Lung microvascular endothelial cell (primary cell): Measurements from ENCODE around the gene NCS1. TPM values are rescaled to one million over a fixed set of nuclear protein-coding genes. Genes with fewer than 3 reads are reported as not detected.
A peak's percentile ranks its signal among the peaks of the same experiment; 100 is the strongest.

Experiments used
- DNase-seq, 2 donors: peaks; one replicate each; pipeline versions ENCODE4 v3.0.0 to v3.0.0-alpha.2; 2010; ENCODE audit warnings: low read depth in 2 of 2
- total RNA-seq: library from RNA; depleted of rRNA; stranded (reverse); fragments of >200 nt; gene quantifications from 2 replicates; pipeline ENCODE4 v1.2.1, GENCODE V29; 2014

Gene NCS1
- total RNA-seq, 1 donor from 2014 or later: 4.8 TPM

DNA sequence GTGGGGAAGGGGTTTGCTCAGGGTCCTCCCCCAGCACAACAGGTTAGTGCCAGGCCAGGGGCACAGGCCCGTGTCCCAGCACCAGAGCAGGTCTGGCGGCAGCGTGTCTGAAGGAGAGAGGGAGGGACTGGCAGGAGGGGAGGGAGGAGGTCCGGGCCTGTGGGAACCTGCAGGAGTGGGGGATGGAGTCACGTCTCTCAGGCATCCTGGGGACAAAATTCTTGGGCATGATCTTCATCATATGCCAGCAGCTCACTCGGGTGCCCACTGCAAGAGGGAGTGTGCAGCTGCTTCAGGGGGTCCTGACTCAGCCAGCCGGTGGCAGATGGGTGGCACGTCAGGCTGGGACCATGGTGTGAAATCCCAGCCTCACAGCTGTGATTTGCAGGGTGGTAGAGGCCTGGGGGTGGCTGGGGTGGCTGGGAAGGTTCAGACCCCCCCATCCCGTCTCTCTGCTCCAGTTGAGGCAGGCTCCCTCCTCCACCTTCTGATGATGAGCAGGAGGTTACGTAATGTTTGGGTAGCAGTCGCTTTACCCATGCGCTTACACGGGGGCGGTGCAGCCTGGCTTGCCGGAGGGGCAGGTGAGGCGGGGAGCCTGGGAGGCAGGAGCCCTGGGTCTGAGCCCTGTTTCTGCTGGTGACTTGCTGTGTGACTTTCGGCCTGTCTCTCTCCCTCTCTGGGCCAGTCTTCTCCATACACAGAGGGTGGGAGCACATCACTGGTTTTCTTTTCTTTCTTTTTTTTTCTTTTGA lies 40.5 kb downstream of the NCS1 start:
- no peak for DNase-seq

DNA sequence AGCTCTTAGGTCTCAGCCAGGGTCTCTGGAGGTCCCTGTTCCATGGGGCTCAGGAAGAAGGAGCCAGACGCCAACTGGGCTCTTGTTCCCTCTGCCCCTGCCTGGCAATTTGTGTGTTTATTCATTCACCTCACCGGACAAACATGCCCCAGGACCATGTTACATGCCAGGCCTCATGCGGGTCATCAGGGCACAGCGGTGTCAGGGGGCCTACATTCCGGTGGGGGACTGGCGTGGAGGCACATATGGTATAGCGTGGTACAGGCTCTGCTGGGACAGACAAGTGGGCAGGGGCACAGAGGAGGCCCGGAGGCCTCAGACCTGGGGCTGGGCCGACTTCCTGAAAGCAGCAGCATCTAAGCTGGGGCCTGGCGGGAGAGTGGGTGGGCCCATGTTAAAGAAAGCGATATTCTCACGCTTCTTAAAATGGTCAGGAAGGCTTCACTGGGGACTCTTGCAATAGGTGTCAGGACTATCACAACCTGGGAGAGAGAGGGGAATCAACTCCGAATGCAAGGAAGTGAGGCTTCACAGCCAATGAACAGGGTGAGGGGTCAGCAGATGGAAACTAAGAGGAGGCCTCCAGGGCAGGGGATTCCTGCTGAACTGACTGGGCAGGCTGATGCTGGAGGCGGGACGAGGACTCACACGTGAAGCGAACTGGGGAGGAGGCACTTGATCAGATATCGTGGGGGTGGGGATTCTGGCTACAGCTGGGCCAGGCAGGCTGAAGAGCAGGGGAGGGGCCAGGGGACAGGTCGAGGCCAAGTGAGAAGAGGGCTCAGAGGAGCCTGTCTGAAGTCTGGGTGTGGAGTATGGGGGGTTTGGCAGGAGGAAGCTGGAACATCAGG lies 41.9 kb downstream of the NCS1 start:
- no peak for DNase-seq

DNA sequence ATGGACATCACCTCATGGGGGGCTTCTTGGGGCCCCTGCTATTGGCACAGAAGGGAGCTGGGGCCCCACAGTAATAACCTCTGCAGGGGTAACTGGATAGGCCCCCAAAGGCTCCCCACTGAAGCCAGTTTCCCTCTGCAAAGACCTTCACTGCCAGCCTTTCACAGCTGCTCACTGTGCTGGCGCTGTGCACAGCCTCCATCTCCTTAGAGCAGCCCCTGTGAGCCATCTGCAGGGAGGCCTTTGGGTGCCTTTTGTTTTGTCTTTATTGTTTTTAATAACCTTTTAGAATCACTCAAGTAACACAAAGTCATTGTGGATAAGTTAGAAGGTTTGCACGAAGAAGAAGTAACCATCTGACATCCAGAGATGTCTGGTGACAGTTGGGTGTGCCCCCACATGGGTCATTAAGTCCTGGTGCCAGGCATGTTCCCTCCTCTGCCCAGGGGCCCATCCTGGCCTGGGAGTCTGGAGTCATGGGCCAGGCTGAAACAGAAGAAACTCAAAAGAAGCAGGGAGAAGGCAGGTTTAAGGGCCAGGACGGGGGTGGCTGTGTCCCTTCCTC lies 42.7 kb downstream of the NCS1 start:
- DNase-seq: no peak

DNA sequence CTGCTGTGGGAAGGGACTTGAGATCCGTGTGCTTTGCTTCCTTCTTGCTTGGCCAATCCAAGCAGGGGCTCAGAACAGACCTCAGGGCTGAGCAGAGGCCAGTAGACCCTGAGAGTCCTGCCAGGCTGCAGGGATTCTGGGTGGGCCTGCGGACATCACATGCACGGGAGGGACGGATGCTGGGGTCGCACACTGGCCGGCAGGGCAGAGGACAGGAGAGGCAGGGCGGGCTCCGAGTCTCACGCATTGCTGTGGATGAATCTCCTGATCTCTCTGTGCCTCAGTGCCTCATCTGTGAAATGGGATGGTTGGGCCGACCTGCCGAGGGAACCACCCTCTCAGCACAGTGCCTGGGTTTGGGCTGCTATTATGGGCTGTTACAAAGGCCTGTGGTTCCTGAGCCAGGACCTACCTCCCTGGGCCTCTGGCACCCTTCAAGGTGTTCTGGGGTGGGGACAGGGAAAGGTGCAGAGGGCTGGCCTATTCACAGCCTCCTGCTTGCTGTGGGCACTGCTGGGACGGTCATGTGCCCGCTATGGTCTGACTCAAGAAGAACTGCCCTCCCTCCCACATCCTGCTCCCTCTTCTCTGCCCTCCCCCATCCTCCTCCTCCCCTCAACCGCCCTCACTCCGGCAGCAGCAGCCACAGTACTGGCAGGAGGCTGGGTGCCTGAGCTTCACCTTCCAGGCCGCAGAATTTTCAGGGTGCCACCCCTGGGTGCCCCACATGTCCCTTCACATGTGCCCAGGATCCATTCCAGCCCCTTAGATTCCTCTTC lies 43.3 kb downstream of the NCS1 start:
- DNase-seq: peak in 1 of 2 donors; percentile 61

GRCh38 chr9:130217838-130218237 lies 45.6 kb downstream of the NCS1 start:
- no peak for DNase-seq

DNA sequence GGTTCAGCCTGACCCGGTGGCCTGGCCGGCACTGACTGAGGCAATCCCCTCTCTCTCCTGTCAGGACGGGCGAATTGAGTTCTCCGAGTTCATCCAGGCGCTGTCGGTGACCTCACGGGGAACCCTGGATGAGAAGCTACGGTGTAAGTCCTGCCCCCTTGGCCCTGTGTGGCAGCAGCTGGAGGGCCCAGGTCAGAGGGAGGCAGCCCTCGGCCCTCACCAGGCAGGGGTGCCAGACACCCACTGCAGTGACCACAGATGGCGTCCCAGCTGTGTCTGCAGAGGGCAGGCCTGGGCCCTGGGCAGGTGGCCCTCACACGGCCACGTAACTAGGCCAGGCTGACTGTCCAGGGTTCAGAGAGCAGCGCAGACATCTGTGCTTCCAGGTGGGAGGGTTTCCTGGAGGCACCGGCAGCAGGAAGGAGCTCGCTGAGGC lies 47.5 kb downstream of the NCS1 start:
- no peak for DNase-seq

GRCh38 chr9:130220352-130220751 lies 48.1 kb downstream of the NCS1 start:
- DNase-seq: no peak

DNA sequence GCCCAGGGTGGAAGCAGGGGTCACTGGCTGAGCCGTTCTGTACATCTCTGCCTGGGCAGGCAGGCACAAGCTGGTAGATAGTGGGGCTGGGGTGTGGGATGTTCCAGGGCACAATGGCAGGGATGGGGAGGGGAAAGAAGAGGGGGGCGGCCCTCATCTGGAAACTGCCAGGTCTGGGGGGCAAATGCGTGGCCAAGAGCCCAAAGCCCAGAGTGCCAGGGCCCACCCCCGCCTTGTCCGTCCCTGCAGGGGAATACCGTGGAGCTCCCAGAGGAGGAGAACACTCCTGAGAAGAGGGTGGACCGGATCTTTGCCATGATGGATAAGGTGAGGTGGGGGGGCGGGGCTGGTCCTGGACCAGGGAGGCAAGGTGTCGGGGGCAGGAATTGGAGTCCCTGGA lies 50.6 kb downstream of the NCS1 start:
- DNase-seq: no peak

GRCh38 chr9:130225071-130225470 lies 52.9 kb downstream of the NCS1 start:
- no peak for DNase-seq

GRCh38 chr9:130225586-130225985 lies 53.4 kb downstream of the NCS1 start:
- no peak for DNase-seq

DNA sequence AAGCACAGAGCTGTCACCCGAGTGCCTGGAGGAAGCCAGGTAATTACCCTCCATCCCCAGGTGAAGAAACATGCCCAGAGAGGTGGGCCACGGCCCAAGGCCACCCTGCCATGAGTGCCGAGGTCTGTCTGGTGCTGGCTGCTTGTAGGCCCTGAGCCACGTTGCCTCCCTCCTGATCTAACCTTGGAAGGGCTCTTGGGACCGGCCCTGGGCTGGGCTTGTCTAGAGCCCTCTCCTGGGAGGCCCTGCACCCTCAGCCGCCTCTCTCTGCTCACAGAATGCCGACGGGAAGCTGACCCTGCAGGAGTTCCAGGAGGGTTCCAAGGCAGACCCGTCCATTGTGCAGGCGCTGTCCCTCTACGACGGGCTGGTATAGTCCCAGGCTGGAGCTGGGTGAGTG lies 53.9 kb downstream of the NCS1 start:
- DNase-seq: no peak

DNA sequence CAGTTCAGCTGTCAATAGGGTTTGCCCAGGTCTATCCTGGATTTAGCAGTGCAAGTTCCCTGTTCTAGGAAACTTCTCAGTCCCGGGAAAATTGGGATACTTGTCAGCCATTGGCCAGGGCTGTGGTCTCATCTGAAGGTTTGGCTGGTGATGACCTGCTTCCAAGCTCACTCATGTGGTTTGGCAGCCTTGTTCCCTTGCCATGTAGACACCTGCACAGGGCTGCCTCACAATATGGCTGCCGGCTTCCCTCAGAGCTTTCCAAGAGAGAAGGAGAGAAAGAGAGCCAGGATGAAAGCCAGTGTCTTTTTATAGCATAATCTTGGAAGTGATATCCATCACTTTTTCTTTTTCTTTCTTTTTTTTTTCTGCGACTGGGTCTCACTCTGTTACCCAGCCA lies 55.6 kb downstream of the NCS1 start:
- DNase-seq: no peak

DNA sequence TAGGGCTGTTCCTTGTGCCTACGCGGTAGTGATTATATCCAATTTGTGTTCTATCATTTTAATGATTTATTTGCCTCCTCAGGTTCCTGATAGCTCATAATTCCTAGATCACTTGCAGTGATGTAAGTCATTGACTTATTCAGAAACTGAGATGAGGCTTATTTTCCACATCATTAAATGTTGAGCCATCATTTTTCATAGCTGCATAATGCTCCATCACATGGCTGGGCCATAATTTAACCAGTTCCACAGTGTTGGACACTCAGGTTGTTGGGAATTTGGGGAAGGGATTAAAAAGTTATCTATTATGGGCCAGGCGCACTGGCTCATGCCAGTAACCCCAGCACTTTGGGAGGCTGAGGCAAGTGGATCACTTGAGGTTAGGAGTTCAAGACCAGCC lies 57.6 kb downstream of the NCS1 start:
- DNase-seq: no peak

DNA sequence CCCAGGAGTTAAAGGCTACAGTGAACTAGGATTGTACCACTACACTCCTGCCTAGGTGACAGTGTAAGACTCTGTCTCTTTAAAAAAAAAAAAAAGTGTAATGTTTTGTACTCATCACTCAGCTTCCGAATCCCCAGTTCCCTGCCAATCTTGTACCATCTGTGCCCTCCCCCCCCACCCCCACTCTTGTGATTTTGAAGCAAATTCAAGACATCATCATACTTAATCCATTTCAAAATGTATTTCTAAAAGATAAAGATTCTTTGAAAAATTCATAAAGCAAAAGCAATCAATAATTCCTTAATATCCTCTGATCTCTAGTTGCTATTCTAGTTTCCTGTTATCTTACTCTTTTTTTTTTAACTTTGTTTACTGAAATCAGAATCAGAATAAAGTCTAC lies 58.4 kb downstream of the NCS1 start:
- no peak for DNase-seq

GRCh38 chr9:130232899-130233586 lies 60.8 kb downstream of the NCS1 start:
- DNase-seq: peak in 1 of 2 donors; percentile 47

- no peak for DNase-seq
These were observed 61.4 kb downstream of the NCS1 start for GRCh38 chr9:130233587-130233945.

DNA sequence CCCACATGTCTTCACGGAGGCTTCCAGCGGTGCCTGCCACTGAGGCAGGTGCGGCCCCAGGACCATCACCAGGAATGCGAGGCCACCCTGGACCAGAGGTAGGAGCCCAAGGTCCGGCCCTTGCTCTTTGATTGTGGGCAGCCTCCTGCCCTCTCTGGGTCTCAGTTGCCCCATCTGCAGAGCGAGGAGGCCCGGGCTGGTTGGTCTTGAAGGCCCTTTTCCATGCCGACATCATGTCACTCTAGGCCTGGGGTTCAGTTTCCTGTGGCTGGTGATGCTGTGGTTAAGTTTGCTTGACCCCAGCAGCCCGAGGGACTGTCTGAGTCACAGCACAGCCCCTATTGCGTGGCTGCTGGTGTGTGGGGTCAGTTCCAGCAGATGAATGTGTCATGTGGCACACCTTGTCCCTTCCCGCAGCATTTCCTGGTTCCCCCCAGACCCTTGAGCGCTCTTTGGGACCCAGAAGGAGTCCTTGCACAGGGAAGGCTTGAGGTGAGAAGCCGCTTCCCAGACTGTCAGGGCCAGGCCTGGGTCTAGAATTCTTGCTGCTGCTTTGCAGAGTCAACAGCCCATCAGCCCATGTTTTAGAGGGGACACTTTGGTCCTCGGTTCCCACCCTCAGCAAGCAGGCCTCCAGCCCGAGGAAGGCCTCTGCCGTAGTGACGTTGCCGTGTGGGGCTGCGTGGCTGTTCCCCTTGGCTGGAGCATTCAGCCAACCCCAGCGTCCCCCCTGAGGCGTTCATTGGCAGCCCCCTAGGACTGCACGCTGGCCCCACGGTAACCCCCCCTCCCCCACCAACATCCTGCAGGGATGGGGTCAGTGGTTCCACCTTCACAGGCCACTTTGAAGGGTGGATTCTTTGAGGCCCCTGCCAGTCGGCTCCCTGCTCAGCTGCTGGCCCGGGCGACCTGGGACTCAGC lies 62.4 kb downstream of the NCS1 start:
- peak in 1 of 2 donors; percentile 49 for DNase-seq

GRCh38 chr9:130235558-130236435 lies 63.6 kb downstream of the NCS1 start:
- DNase-seq: peak; percentile 59 to 75

GRCh38 chr9:130236436-130236985 lies 64.3 kb downstream of the NCS1 start:
- no peak for DNase-seq
